ENCODE results near the gene PDE4D. TPM values are rescaled to one million over a fixed set of nuclear protein-coding genes. Genes with fewer than 3 reads are reported as not detected.
A peak's percentile ranks its signal among the peaks of the same experiment; 100 is the strongest.

Gene PDE4D
- total and polyA plus RNA-seq, 10 of the 15 experiments (the other 5 are each of a cell fraction or from before 2014, with no cell fraction given): 0.87 to 4.1 (median 2.2) TPM

DNA sequence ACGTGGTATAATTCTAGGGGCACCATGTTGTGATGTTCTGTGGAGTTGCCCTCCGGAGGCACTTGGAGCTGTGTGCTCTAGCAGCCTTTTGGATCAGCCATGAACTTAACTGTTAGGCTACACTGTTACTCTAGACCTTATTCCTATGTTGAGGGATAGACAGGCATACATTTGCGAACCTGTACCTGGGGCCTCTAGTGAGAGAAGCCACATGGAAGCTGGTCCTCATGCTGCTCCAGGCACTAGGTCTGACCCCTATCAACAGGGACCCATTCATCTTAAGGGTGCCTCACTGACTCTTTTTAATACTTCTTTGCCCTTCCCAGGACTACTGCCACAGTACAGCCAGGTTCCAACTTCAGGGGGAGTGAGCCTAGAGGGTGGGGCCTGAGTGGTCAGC, 715.9 kb downstream of the PDE4D start:
- no peak overlapping the region; the same call in 1 of the 2 replicates for H2AFZ ChIP-seq (ENCODE audit: control insufficient read depth, low read depth, low read length)
- CTCF ChIA-PET: interaction anchor here (0.6 to 1.8 kb wide), 3 partner anchors 190 to 1083 kb away, joined by 3 to 8 read pairs (median 4); no protein-coding TSS in a partner anchor
- BruUV-seq (replicated peaks): no TSS peak
- no peaks in the 10 kb centered on the region for H3K36me3 ChIP-seq (ENCODE audit: control insufficient read depth in 2 of 2, insufficient read depth in 2 of 2, low read length in 1 of 2)
- H3K9me3 ChIP-seq (replicated peaks; ENCODE audit: control insufficient read depth, insufficient read depth, low read length): no peaks in the 10 kb centered on the region
- TF ChIP-seq, protein P1, sequence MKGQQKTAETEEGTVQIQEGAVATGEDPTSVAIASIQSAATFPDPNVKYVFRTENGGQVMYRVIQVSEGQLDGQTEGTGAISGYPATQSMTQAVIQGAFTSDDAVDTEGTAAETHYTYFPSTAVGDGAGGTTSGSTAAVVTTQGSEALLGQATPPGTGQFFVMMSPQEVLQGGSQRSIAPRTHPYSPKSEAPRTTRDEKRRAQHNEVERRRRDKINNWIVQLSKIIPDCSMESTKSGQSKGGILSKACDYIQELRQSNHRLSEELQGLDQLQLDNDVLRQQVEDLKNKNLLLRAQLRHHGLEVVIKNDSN (IDR thresholded peaks at IDR 0.05; ENCODE audit: borderline replicate concordance, extremely low read length, insufficient read depth, low read depth, low read length): no peak
- no peak for TF ChIP-seq ZSCAN29 (IDR thresholded peaks at IDR 0.05)
- TF ChIP-seq, protein P2, sequence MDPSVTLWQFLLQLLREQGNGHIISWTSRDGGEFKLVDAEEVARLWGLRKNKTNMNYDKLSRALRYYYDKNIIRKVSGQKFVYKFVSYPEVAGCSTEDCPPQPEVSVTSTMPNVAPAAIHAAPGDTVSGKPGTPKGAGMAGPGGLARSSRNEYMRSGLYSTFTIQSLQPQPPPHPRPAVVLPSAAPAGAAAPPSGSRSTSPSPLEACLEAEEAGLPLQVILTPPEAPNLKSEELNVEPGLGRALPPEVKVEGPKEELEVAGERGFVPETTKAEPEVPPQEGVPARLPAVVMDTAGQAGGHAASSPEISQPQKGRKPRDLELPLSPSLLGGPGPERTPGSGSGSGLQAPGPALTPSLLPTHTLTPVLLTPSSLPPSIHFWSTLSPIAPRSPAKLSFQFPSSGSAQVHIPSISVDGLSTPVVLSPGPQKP (IDR thresholded peaks at IDR 0.05; ENCODE audit: low read depth, low read length): no peak
- no peak for TF ChIP-seq SMC3 (IDR thresholded peaks at IDR 0.05; ENCODE audit: borderline replicate concordance, low read length)
- TF ChIP-seq ATF7 (IDR thresholded peaks at IDR 0.05; ENCODE audit: low read depth): no peak
- no peak for TF ChIP-seq YY1 (IDR thresholded peaks at IDR 0.05; ENCODE audit: low read depth, low read length)
- DNase-seq (ENCODE audit: low read depth, low spot score) (no peak), FAIRE-seq (no peak), ATAC-seq (no peak)
- no peaks in the 10 kb centered on the region for H4K20me1 ChIP-seq (ENCODE audit: control insufficient read depth, insufficient read depth)
- no peaks in the 10 kb centered on the region for H3K79me2 ChIP-seq (ENCODE audit: control insufficient read depth, insufficient read depth, low read length)
- no peak overlapping the region for H3K4me3 ChIP-seq
- H3K27ac ChIP-seq (ENCODE audit: control insufficient read depth, insufficient read depth): no peak overlapping the region
- peaks cover 24% of the 10 kb centered on the region for H3K4me1 ChIP-seq (ENCODE audit: control insufficient read depth, insufficient read depth, low read length)
- SMC1A ChIA-PET (ENCODE audit: uncharacterized antibody, unreplicated experiment): interaction anchor here (1.0 kb wide), 1 partner anchor 10 kb away, joined by 5 read pairs; no protein-coding TSS in a partner anchor
- RAD21 ChIA-PET (ENCODE audit: unreplicated experiment): interaction anchor here (1.2 to 1.3 kb wide), 2 partner anchors 54 to 141 kb away, joined by 3 to 4 read pairs; no protein-coding TSS in a partner anchor
- no peaks in the 10 kb centered on the region for H3K27me3 ChIP-seq (replicated peaks in 1 of 2; ENCODE audit: control insufficient read depth in 2 of 2, insufficient read depth in 2 of 2, low read length in 1 of 2)
- intact Hi-C loops (cut with micrococcal nuclease; ENCODE audit: unreplicated experiment): loop anchor here (2.0 kb wide), 1 partner anchor 51 kb away; no protein-coding TSS in a partner anchor
- in situ Hi-C loops (cut with MboI): loop anchor here (25.0 kb wide), 1 partner anchor 485 kb away; no protein-coding TSS in a partner anchor
- 0 out of 2 replicates have a peak overlapping the region, but pooled peaks have one; percentile 7 for H3K4me2 ChIP-seq (ENCODE audit: control insufficient read depth, insufficient read depth)
- POLR2A ChIA-PET: no interaction called here
- 79% methylated on average over 3 of the region's 3 CpGs for WGBS (ENCODE audit: insufficient coverage, insufficient replicate concordance, low lambda C conversion rate, missing lambda C conversion rate)
- no peak overlapping the region for H3K9ac ChIP-seq (ENCODE audit: control insufficient read depth, insufficient read depth, low read length)

Measured in GM12878 (cell line).